ENCODE measurements around the gene DMPK.

GRCh38 chr19:45729800-45730290 is 52.4 kb downstream of the DMPK start:
- TF ChIP-seq POLR2AphosphoS5 (IDR thresholded peaks at IDR 0.05; ENCODE audit: low read depth, low read length) (no peak), CTCF (IDR thresholded peaks at IDR 0.05) (no peak), SIN3A (IDR thresholded peaks at IDR 0.05; ENCODE audit: borderline replicate concordance, insufficient read depth, low read depth, low read length) (no peak), REST (IDR thresholded peaks at IDR 0.05; ENCODE audit: insufficient read depth in 1 of 2, low read depth in 2 of 2, low read length in 1 of 2) (no peak)
